ENCODE results near the gene CAPN5.

- TF ChIP-seq CTCF (IDR thresholded peaks at IDR 0.05) (no peak), ZFX (IDR thresholded peaks at IDR 0.05; ENCODE audit: borderline replicate concordance) (no peak)
Observed at GRCh38 chr11:77103319-77103718, 36.5 kb downstream of the CAPN5 start.
